GM19452 (cell line): ENCODE data around the gene TLCD4.

Experiments used
- ATAC-seq: cut with Tn5 transposase; IDR thresholded peaks from one replicate; pipeline ENCODE4 v1.9.1; 2021; ENCODE audit not compliant: unreplicated experiment

The TLCD4 gene

GRCh38 chr1:95094923-95095322 lies 22.2 kb upstream of the TLCD4 start:
- ATAC-seq = no peak

- peak; percentile 86 for ATAC-seq
These were observed 21.3 kb upstream of the TLCD4 start for GRCh38 chr1:95095833-95096217.

GRCh38 chr1:95096218-95096841 lies 20.8 kb upstream of the TLCD4 start:
- peak; percentile 30 for ATAC-seq

GRCh38 chr1:95097426-95097825 lies 19.7 kb upstream of the TLCD4 start:
- ATAC-seq = no peak

- ATAC-seq = no peak
These were observed 19.0 kb upstream of the TLCD4 start for GRCh38 chr1:95098196-95098595.

GRCh38 chr1:95108792-95109191 lies 8.4 kb upstream of the TLCD4 start:
- ATAC-seq = no peak

- no peak for ATAC-seq
These were observed 6.1 kb upstream of the TLCD4 start for GRCh38 chr1:95111014-95111413.

GRCh38 chr1:95113684-95114083 lies 3.5 kb upstream of the TLCD4 start:
- no peak for ATAC-seq

- ATAC-seq = no peak
These were observed 1.4 kb upstream of the TLCD4 start for GRCh38 chr1:95115708-95116137.

- ATAC-seq = peak; percentile 63
These were observed 462 bp upstream of the TLCD4 start for GRCh38 chr1:95116580-95117206.

GRCh38 chr1:95118067-95118499 lies 928 bp downstream of the TLCD4 start:
- no peak for ATAC-seq

GRCh38 chr1:95118710-95119109 lies 1.6 kb downstream of the TLCD4 start:
- ATAC-seq = no peak

GRCh38 chr1:95119273-95119672 lies 2.1 kb downstream of the TLCD4 start:
- no peak for ATAC-seq

GRCh38 chr1:95122151-95122697 lies 5.1 kb downstream of the TLCD4 start:
- no peak for ATAC-seq

GRCh38 chr1:95124342-95124741 lies 7.2 kb downstream of the TLCD4 start:
- no peak for ATAC-seq

- ATAC-seq = no peak
These were observed 9.2 kb downstream of the TLCD4 start for GRCh38 chr1:95126366-95126765.

GRCh38 chr1:95126846-95127245 lies 9.7 kb downstream of the TLCD4 start:
- ATAC-seq = no peak

- ATAC-seq = no peak
These were observed 10.2 kb downstream of the TLCD4 start for GRCh38 chr1:95127380-95127779.

- ATAC-seq = no peak
These were observed 15.6 kb downstream of the TLCD4 start for GRCh38 chr1:95132762-95133161.

- no peak for ATAC-seq
These were observed 16.5 kb downstream of the TLCD4 start for GRCh38 chr1:95133687-95134086.

GRCh38 chr1:95138223-95138622 lies 21.1 kb downstream of the TLCD4 start:
- ATAC-seq = no peak

- no peak for ATAC-seq
These were observed 21.9 kb downstream of the TLCD4 start for GRCh38 chr1:95139039-95139438.

GRCh38 chr1:95140791-95141190 lies 23.6 kb downstream of the TLCD4 start:
- ATAC-seq = no peak
